ENCODE measurements around the gene FEM1A. TPM values are rescaled to one million over a fixed set of nuclear protein-coding genes. Genes with fewer than 3 reads are reported as not detected.

The FEM1A gene
- total and polyA plus RNA-seq, 2 of the 13 experiments (the other 11 are each of a cell fraction or from before 2014, with no cell fraction given), result 3.2 to 10.8 TPM

GRCh38 chr19:4814625-4815425 is 23.3 kb downstream of the FEM1A start (continued):
- TF ChIP-seq, protein P1, sequence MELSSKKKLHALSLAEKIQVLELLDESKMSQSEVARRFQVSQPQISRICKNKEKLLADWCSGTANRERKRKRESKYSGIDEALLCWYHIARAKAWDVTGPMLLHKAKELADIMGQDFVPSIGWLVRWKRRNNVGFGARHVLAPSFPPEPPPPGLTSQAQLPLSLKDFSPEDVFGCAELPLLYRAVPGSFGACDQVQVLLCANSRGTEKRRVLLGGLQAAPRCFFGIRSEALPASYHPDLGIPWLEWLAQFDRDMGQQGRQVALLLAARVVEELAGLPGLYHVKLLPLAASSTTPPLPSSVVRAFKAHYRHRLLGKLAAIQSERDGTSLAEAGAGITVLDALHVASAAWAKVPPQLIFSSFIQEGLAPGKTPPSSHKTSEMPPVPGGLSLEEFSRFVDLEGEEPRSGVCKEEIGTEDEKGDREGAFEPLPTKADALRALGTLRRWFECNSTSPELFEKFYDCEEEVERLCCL (CRISPR knock-in tag; IDR thresholded peaks at IDR 0.05; ENCODE audit: borderline replicate concordance), result no peak
- TF ChIP-seq ZNF629 (CRISPR knock-in tag; conservative IDR thresholded peaks at IDR 0.05) (peak; percentile 95), TAF1 (CRISPR knock-in tag; IDR thresholded peaks at IDR 0.05) (no peak), ZNF230 (CRISPR knock-in tag; IDR thresholded peaks at IDR 0.05) (no peak), SRSF9 (IDR thresholded peaks at IDR 0.05; ENCODE audit: borderline replicate concordance, insufficient read depth, low read depth, low read length, poor library complexity, severe bottlenecking) (no peak), SOX5 (CRISPR knock-in tag; IDR thresholded peaks at IDR 0.05; ENCODE audit: borderline replicate concordance) (no peak), ZZZ3 (CRISPR knock-in tag; IDR thresholded peaks at IDR 0.05; ENCODE audit: borderline replicate concordance) (no peak), ZNF713 (CRISPR knock-in tag; IDR thresholded peaks at IDR 0.05) (no peak), ZNF282 (IDR thresholded peaks at IDR 0.05; ENCODE audit: partially characterized antibody) (no peak), ZBTB49 (CRISPR knock-in tag; IDR thresholded peaks at IDR 0.05; ENCODE audit: borderline replicate concordance) (no peak), MAZ (IDR thresholded peaks at IDR 0.05; ENCODE audit: borderline replicate concordance, low read depth, low read length) (no peak), MAZ (CRISPR knock-in tag; IDR thresholded peaks at IDR 0.05; ENCODE audit: low read depth) (no peak), ZNF292 (CRISPR knock-in tag; IDR thresholded peaks at IDR 0.05; ENCODE audit: borderline replicate concordance, low read depth) (0 out of 2 replicates have a peak, but pooled peaks have one; percentile 1), NR0B2 (CRISPR knock-in tag; IDR thresholded peaks at IDR 0.05) (no peak), KAT7 (CRISPR knock-in tag; IDR thresholded peaks at IDR 0.05; ENCODE audit: borderline replicate concordance) (no peak)
- TF ChIP-seq, protein P2, sequence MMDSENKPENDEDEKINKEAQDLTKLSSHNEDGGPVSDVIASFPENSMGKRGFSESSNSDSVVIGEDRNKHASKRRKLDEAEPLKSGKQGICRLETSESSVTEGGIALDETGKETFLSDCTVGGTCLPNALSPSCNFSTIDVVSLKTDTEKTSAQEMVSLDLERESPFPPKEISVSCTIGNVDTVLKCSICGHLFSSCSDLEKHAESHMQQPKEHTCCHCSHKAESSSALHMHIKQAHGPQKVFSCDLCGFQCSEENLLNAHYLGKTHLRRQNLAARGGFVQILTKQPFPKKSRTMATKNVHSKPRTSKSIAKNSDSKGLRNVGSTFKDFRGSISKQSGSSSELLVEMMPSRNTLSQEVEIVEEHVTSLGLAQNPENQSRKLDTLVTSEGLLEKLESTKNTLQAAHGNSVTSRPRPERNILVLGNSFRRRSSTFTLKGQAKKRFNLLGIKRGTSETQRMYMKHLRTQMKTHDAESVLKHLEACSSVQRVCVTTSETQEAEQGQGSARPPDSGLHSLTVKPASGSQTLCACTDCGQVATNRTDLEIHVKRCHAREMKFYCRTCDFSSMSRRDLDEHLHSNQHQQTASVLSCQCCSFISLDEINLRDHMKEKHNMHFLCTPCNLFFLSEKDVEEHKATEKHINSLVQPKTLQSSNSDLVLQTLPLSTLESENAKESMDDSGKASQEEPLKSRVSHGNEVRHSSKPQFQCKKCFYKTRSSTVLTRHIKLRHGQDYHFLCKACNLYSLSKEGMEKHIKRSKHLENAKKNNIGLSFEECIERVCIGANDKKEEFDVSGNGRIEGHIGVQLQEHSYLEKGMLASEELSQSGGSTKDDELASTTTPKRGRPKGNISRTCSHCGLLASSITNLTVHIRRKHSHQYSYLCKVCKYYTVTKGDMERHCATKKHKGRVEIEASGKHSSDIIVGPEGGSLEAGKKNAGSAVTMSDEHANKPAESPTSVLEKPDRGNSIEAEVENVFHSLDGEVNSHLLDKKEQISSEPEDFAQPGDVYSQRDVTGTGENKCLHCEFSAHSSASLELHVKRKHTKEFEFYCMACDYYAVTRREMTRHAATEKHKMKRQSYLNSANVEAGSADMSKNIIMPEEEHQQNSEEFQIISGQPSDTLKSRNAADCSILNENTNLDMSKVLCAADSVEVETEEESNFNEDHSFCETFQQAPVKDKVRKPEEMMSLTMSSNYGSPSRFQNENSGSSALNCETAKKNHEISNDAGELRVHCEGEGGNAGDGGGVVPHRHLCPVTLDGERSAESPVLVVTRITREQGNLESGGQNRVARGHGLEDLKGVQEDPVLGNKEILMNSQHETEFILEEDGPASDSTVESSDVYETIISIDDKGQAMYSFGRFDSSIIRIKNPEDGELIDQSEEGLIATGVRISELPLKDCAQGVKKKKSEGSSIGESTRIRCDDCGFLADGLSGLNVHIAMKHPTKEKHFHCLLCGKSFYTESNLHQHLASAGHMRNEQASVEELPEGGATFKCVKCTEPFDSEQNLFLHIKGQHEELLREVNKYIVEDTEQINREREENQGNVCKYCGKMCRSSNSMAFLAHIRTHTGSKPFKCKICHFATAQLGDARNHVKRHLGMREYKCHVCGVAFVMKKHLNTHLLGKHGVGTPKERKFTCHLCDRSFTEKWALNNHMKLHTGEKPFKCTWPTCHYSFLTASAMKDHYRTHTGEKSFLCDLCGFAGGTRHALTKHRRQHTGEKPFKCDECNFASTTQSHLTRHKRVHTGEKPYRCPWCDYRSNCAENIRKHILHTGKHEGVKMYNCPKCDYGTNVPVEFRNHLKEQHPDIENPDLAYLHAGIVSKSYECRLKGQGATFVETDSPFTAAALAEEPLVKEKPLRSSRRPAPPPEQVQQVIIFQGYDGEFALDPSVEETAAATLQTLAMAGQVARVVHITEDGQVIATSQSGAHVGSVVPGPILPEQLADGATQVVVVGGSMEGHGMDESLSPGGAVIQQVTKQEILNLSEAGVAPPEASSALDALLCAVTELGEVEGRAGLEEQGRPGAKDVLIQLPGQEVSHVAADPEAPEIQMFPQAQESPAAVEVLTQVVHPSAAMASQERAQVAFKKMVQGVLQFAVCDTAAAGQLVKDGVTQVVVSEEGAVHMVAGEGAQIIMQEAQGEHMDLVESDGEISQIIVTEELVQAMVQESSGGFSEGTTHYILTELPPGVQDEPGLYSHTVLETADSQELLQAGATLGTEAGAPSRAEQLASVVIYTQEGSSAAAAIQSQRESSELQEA (CRISPR knock-in tag; IDR thresholded peaks at IDR 0.05; ENCODE audit: not compliant biosample characterization), result no peak
